IMR-90 (cell line): Measurements from ENCODE around the gene NFATC1. TPM values are rescaled to one million over a fixed set of nuclear protein-coding genes. Genes with fewer than 3 reads are reported as not detected.

Experiments
- ATAC-seq: fragments of 200-7000 bp; cut with Tn5 transposase; 2 replicates; pipeline ENCODE4 v1.9.1; 2020; ENCODE audit warnings: low read depth, mild to moderate bottlenecking, moderate library complexity
- BruUV-seq: library from RNA; stranded (reverse); fragments of 400-500 nt; replicated peaks from 2 replicates; lab custom pipeline; 2021; lab: Mats Ljungman, UMichigan
- CTCF ChIA-PET: fragments of 300-600 bp; formaldehyde crosslinking; extraction: SDS; loops from one replicate; lab custom pipeline; 2021; ENCODE audit warnings: antibody characterized with exemption; lab: Yijun Ruan, JAX
- POLR2A ChIA-PET: fragments of 300-600 bp; sonication (Branson Sonifier 250); formaldehyde crosslinking; loops from one replicate; lab custom pipeline; 2022; ENCODE audit warnings: antibody characterized with exemption; ENCODE audit not compliant: unreplicated experiment; lab: Charles Lee
- DNase-seq: peaks from one replicate; pipeline ENCODE4 v3.0.0; 2013
- H2AFZ ChIP-seq: replicated peaks from 2 replicates; pipeline ENCODE3; 2013; ENCODE audit warnings: low read length, mild to moderate bottlenecking; ENCODE audit not compliant: poor library complexity
- H2AK5ac ChIP-seq: 2 replicates; pipeline ENCODE4 v1.6.1; 2013; ENCODE audit warnings: low read depth, low read length, inconsistent platforms
- H2AK9ac ChIP-seq: replicated peaks from 2 replicates; pipeline ENCODE3; 2013; ENCODE audit warnings: mild to moderate bottlenecking, low read depth, low read length, moderate library complexity; ENCODE audit not compliant: poor library complexity
- H2BK120ac ChIP-seq: 2 replicates; pipeline ENCODE4 v1.6.1; 2013; ENCODE audit warnings: low read depth, low read length, inconsistent platforms
- H2BK15ac ChIP-seq: 3 replicates; pipeline ENCODE4 v1.6.1; 2013; ENCODE audit warnings: low read depth, low read length, inconsistent platforms
- H2BK20ac ChIP-seq: 2 replicates; pipeline ENCODE4 v1.6.1; 2013; ENCODE audit warnings: low read depth, mild to moderate bottlenecking, inconsistent platforms, low read length, moderate library complexity
- H2BK5ac ChIP-seq: 2 replicates; pipeline ENCODE4 v1.6.1; 2013; ENCODE audit warnings: mild to moderate bottlenecking, low read depth, low read length, inconsistent platforms; ENCODE audit not compliant: poor library complexity, severe bottlenecking
- H3K14ac ChIP-seq: replicated peaks from 2 replicates; pipeline ENCODE4 v1.6.1; 2013; ENCODE audit warnings: low read depth, low read length, inconsistent platforms
- H3K18ac ChIP-seq: 2 replicates; pipeline ENCODE4 v1.6.1; 2013; ENCODE audit warnings: low read depth, low read length, control low read depth
- H3K23ac ChIP-seq: 2 replicates; pipeline ENCODE4 v1.6.1; 2013; ENCODE audit warnings: low read depth, low read length, inconsistent platforms
- H3K27ac ChIP-seq: 2 replicates; pipeline ENCODE4 v1.5.1; 2013; ENCODE audit warnings: mild to moderate bottlenecking, control low read depth, low read length; ENCODE audit not compliant: insufficient read depth
- H3K27me3 ChIP-seq: 2 replicates; pipeline ENCODE4 v1.6.1; 2013; ENCODE audit warnings: low read length; ENCODE audit not compliant: control insufficient read depth, insufficient read depth
- H3K36me3 ChIP-seq: 2 replicates; pipeline ENCODE4 v1.6.1; 2013; ENCODE audit warnings: low read length, mixed read lengths; ENCODE audit not compliant: control insufficient read depth, insufficient read depth
- H3K4ac ChIP-seq: 2 replicates; pipeline ENCODE4 v1.6.1; 2013; ENCODE audit warnings: low read depth, low read length, inconsistent platforms
- H3K4me1 ChIP-seq: 2 replicates; pipeline ENCODE4 v1.6.1; 2013; ENCODE audit warnings: low read length, mixed read lengths; ENCODE audit not compliant: control insufficient read depth, insufficient read depth
- H3K4me2 ChIP-seq: 2 replicates; pipeline ENCODE4 v1.6.1; 2013; ENCODE audit warnings: low read depth, mild to moderate bottlenecking, control low read depth, low read length, moderate library complexity
- H3K4me3 ChIP-seq: 2 replicates; pipeline ENCODE4 v1.5.1; 2013; ENCODE audit warnings: low read depth, mild to moderate bottlenecking, control low read depth, low read length, moderate library complexity; ENCODE audit not compliant: insufficient read depth
- H3K56ac ChIP-seq: 2 replicates; pipeline ENCODE4 v1.6.1; 2013; ENCODE audit warnings: low read length, inconsistent platforms; ENCODE audit not compliant: insufficient read depth; ENCODE audit errors: extremely low read depth
- H3K79me1 ChIP-seq, 2 experiments: 2 replicates each; pipeline ENCODE4 v1.6.1; 2013; ENCODE audit warnings: low read length in 2 of 2, inconsistent platforms in 1 of 2, low read depth in 1 of 2
- H3K9ac ChIP-seq: 2 replicates; pipeline ENCODE4 v1.6.1; 2013; ENCODE audit warnings: low read depth, low read length, control low read depth
- H3K9me1 ChIP-seq: 2 replicates; pipeline ENCODE4 v1.6.1; 2013; ENCODE audit warnings: low read length, inconsistent platforms; ENCODE audit not compliant: insufficient read depth
- H3K9me3 ChIP-seq: 2 replicates; pipeline ENCODE4 v1.6.1; 2013; ENCODE audit warnings: low read length; ENCODE audit not compliant: control insufficient read depth, insufficient read depth
- H4K20me1 ChIP-seq: 2 replicates; pipeline ENCODE4 v1.6.1; 2013; ENCODE audit warnings: low read length, inconsistent platforms; ENCODE audit not compliant: insufficient read depth
- H4K5ac ChIP-seq: 2 replicates; pipeline ENCODE4 v1.6.1; 2013; ENCODE audit warnings: mild to moderate bottlenecking, low read depth, low read length, control low read depth
- H4K8ac ChIP-seq, 2 experiments: 2 replicates each; pipeline ENCODE4 v1.6.1; 2013; ENCODE audit warnings: low read depth in 2 of 2, low read length in 2 of 2, control low read depth in 1 of 2, inconsistent platforms in 1 of 2
- H4K91ac ChIP-seq: 2 replicates; pipeline ENCODE4 v1.6.1; 2013; ENCODE audit warnings: low read depth, low read length, inconsistent platforms; ENCODE audit not compliant: insufficient read depth
- CTCF ChIP-seq: conservative IDR thresholded peaks from 2 replicates; pipeline ENCODE4 v1.5.1; 2012; ENCODE audit warnings: mild to moderate bottlenecking, low read depth, low read length, improper control_type of control experiment
- MAZ ChIP-seq: IDR thresholded peaks from 2 replicates; pipeline ENCODE4 v1.6.1; 2012; ENCODE audit warnings: low read depth, mild to moderate bottlenecking, low read length, improper control_type of control experiment, moderate library complexity, borderline replicate concordance
- NFE2L2 ChIP-seq: fragments of 150-350 bp; IDR thresholded peaks from 2 replicates; pipeline ENCODE4 v1.6.1; 2016; ENCODE audit warnings: low read depth, mild to moderate bottlenecking, low read length
- POLR2A ChIP-seq: IDR thresholded peaks from 2 replicates; pipeline ENCODE4 v1.6.1; 2012; ENCODE audit warnings: mild to moderate bottlenecking, low read depth, low read length
- RFX5 ChIP-seq: IDR thresholded peaks from 2 replicates; pipeline ENCODE4 v1.8.0; 2012; ENCODE audit warnings: low read depth, mild to moderate bottlenecking, low read length, moderate library complexity
- WGBS, 2 experiments: methylation state at CpG; one replicate each; pipeline versions ENCODE4 v1.1.5 to v1.1.7; 2013; ENCODE audit warnings: missing lambda C conversion rate in 2 of 2; ENCODE audit not compliant: insufficient read length in 1 of 2; ENCODE audit errors: extremely low coverage in 2 of 2; 5-methylcytosine and 5-hydroxymethylcytosine counted together
- dilution Hi-C: fragments of 300-500 bp; cut with HindIII; formaldehyde crosslinking; loops from one replicate; pipeline ENCODE4 v1.14.3; 2018; ENCODE audit warnings: low sequenced_read_pairs; ENCODE audit not compliant: unreplicated experiment
- in situ Hi-C: fragments of 300-500 bp; cut with MboI; formaldehyde crosslinking; loops from 3 replicates; pipeline ENCODE4 v1.14.3; 2019; ENCODE audit warnings: low sequenced_read_pairs, inconsistent platforms, mixed read lengths
- intact Hi-C: fragments of 100-400 bp; cut with micrococcal nuclease; formaldehyde crosslinking; loops from 2 replicates; pipeline ENCODE4 v1.10.0; 2022
- polyA plus RNA-seq, 3 experiments: library from polyadenylated mRNA; depleted of rRNA; stranded (reverse); fragments of >200 nt; gene quantifications; 2 replicates each; pipeline ENCODE4 v1.2.3, GENCODE V29; 2012; ENCODE audit warnings: low replicate concordance in 1 of 3
- total RNA-seq: library from RNA; depleted of rRNA; stranded (reverse); fragments of >200 nt; gene quantifications from 2 replicates; pipeline ENCODE4 v1.2.3, GENCODE V29; 2012

Gene NFATC1
- total and polyA plus RNA-seq, 2 of the 4 experiments (the other 2 are of a cell fraction) = 0.36 to 1.8 TPM

- Histone ChIP-seq H3K4me2 (no peak overlapping the region), H3K27ac (no peak overlapping the region), H2BK20ac (no peak overlapping the region), H3K9ac (no peak overlapping the region), H3K4ac (no peak overlapping the region), H3K4me1 (no peaks in the 10 kb centered on the region; the same call in 1 of the 2 replicates), H4K8ac (no peak overlapping the region), H2AK5ac (no peak overlapping the region), H3K36me3 (no peaks in the 10 kb centered on the region), H4K91ac (no peak overlapping the region), H3K9me1 (no peaks in the 10 kb centered on the region), H3K23ac (no peak overlapping the region), H2BK120ac (no peak overlapping the region), H2BK5ac (no peak overlapping the region), H4K20me1 (no peaks in the 10 kb centered on the region), H3K56ac (no peak overlapping the region), H3K79me1 (no peaks in the 10 kb centered on the region), H3K14ac (no peak overlapping the region), H3K4me3 (no peak overlapping the region), H2BK15ac (no peak overlapping the region), H3K18ac (no peak overlapping the region), H3K27me3 (peaks cover 7% of the 10 kb centered on the region), H4K5ac (no peak overlapping the region), H2AK9ac (no peak overlapping the region), H3K9me3 (no peaks in the 10 kb centered on the region), H2AFZ (no peak overlapping the region)
- ATAC-seq (no peak), DNase-seq (no peak)
- intact Hi-C loops (no loop called here), in situ Hi-C loops (no loop called here), dilution Hi-C loops (no loop called here)
- BruUV-seq = no TSS peak
- WGBS, 2 experiments = 85% methylated on average over 8 of the region's 22 CpGs; no CpG with 5 or more reads in 1 of the 2 experiments
- no peak for TF ChIP-seq RFX5
- no peak for TF ChIP-seq MAZ
- TF ChIP-seq NFE2L2 = no peak
- no peak for TF ChIP-seq POLR2A
- TF ChIP-seq CTCF = no peak
- ChIA-PET POLR2A (no interaction called here), CTCF (no interaction called here)
These were observed 122.4 kb downstream of the NFATC1 start for GRCh38 chr18:79518028-79518682.
